HG03196 (cell line): Measurements from ENCODE around the gene ARID1B.

Experiments used
- ATAC-seq: cut with Tn5 transposase; IDR thresholded peaks from one replicate; pipeline ENCODE4 v1.9.1; 2021; ENCODE audit not compliant: unreplicated experiment

Gene ARID1B

GRCh38 chr6:157045831-157046454 lies 268.8 kb downstream of the ARID1B start:
- ATAC-seq: no peak

GRCh38 chr6:157046776-157047175 lies 269.6 kb downstream of the ARID1B start:
- no peak for ATAC-seq

- no peak for ATAC-seq
These were observed 270.1 kb downstream of the ARID1B start for GRCh38 chr6:157047328-157047727.

- no peak for ATAC-seq
These were observed 270.8 kb downstream of the ARID1B start for GRCh38 chr6:157047951-157048350.

- ATAC-seq: no peak
These were observed 272.0 kb downstream of the ARID1B start for GRCh38 chr6:157049133-157049532.

- ATAC-seq: no peak
These were observed 273.5 kb downstream of the ARID1B start for GRCh38 chr6:157050537-157051265.

GRCh38 chr6:157054531-157054979 lies 277.4 kb downstream of the ARID1B start:
- no peak for ATAC-seq

GRCh38 chr6:157055863-157056262 lies 278.7 kb downstream of the ARID1B start:
- no peak for ATAC-seq

- no peak for ATAC-seq
These were observed 279.1 kb downstream of the ARID1B start for GRCh38 chr6:157056275-157056674.

- ATAC-seq: peak; percentile 76
These were observed 281.4 kb downstream of the ARID1B start for GRCh38 chr6:157058574-157058973.

- ATAC-seq: no peak
These were observed 282.6 kb downstream of the ARID1B start for GRCh38 chr6:157059781-157060180.

- ATAC-seq: no peak
These were observed 283.3 kb downstream of the ARID1B start for GRCh38 chr6:157060440-157060952.

GRCh38 chr6:157061770-157062594 lies 284.8 kb downstream of the ARID1B start:
- ATAC-seq: no peak

GRCh38 chr6:157063176-157063905 lies 286.2 kb downstream of the ARID1B start:
- ATAC-seq: no peak

GRCh38 chr6:157063923-157064322 lies 286.7 kb downstream of the ARID1B start:
- no peak for ATAC-seq

- ATAC-seq: no peak
These were observed 287.3 kb downstream of the ARID1B start for GRCh38 chr6:157064502-157064901.

- no peak for ATAC-seq
These were observed 288.2 kb downstream of the ARID1B start for GRCh38 chr6:157065366-157065765.

GRCh38 chr6:157066781-157067491 lies 289.8 kb downstream of the ARID1B start:
- ATAC-seq: no peak

GRCh38 chr6:157067507-157067906 lies 290.3 kb downstream of the ARID1B start:
- ATAC-seq: no peak

GRCh38 chr6:157068691-157069324 lies 291.6 kb downstream of the ARID1B start:
- ATAC-seq: peak; percentile 98
